ENCODE data around the gene ACACA.

The ACACA gene

GRCh38 chr17:37064956-37065355, 341.7 kb downstream of the ACACA start:
- FAIRE-seq: no peak

GRCh38 chr17:37064206-37064605, 342.4 kb downstream of the ACACA start:
- no peak for FAIRE-seq

- FAIRE-seq: no peak
Measured at GRCh38 chr17:37062021-37062420, 344.6 kb downstream of the ACACA start.

- no peak for FAIRE-seq
Measured at GRCh38 chr17:37060928-37061327, 345.7 kb downstream of the ACACA start.

- no peak for FAIRE-seq
Measured at GRCh38 chr17:37060094-37060493, 346.5 kb downstream of the ACACA start.

GRCh38 chr17:37059493-37059892, 347.1 kb downstream of the ACACA start:
- no peak for FAIRE-seq

GRCh38 chr17:37056622-37057021, 350.0 kb downstream of the ACACA start:
- FAIRE-seq: no peak

GRCh38 chr17:37054894-37055293, 351.7 kb downstream of the ACACA start:
- FAIRE-seq: no peak

- no peak for FAIRE-seq
Measured at GRCh38 chr17:37052450-37052849, 354.2 kb downstream of the ACACA start.

- FAIRE-seq: no peak
Measured at GRCh38 chr17:37051833-37052232, 354.8 kb downstream of the ACACA start.

- FAIRE-seq: no peak
Measured at GRCh38 chr17:37051381-37051780, 355.3 kb downstream of the ACACA start.

GRCh38 chr17:37050920-37051319, 355.7 kb downstream of the ACACA start:
- FAIRE-seq: no peak

GRCh38 chr17:37048811-37049210, 357.8 kb downstream of the ACACA start:
- no peak for FAIRE-seq

GRCh38 chr17:37047631-37048104, 359.0 kb downstream of the ACACA start:
- FAIRE-seq: no peak

- no peak for FAIRE-seq
Measured at GRCh38 chr17:37045351-37045922, 361.2 kb downstream of the ACACA start.

- FAIRE-seq: no peak
Measured at GRCh38 chr17:37043201-37043600, 363.4 kb downstream of the ACACA start.

GRCh38 chr17:37041932-37042331, 364.7 kb downstream of the ACACA start:
- no peak for FAIRE-seq

- no peak for FAIRE-seq
Measured at GRCh38 chr17:37039269-37039668, 367.4 kb downstream of the ACACA start.

GRCh38 chr17:37037590-37038155, 369.0 kb downstream of the ACACA start:
- no peak for FAIRE-seq
